H1 (cell line): Measurements from ENCODE around the gene LPP. TPM values are rescaled to one million over a fixed set of nuclear protein-coding genes. Genes with fewer than 3 reads are reported as not detected.

ENCODE experiments used
- CTCF ChIA-PET: fragments of 300-600 bp; sonication (Branson Sonifier 250); formaldehyde crosslinking; loops from one replicate; lab custom pipeline; 2021; ENCODE audit not compliant: partially characterized antibody; lab: Charles Lee
- POLR2A ChIA-PET: fragments of 300-600 bp; sonication (Branson Sonifier 250); formaldehyde crosslinking; loops from one replicate; lab custom pipeline; 2021; ENCODE audit warnings: inconsistent platforms; ENCODE audit not compliant: partially characterized antibody; lab: Charles Lee
- DNase-seq, 2 experiments: peaks; one replicate each; pipeline versions ENCODE4 v3.0.0 to v3.0.0-alpha.2; 2010 to 2022; ENCODE audit warnings: low spot score in 2 of 2, low read depth in 1 of 2, mixed read lengths in 1 of 2
- FAIRE-seq: peaks from 2 replicates; lab custom pipeline; 2011; peaks lifted over from hg19 to GRCh38; lab: Jason Lieb, UNC
- H2AFZ ChIP-seq: 2 replicates; pipeline ENCODE4 v1.8.1; 2012; ENCODE audit warnings: low read length, inconsistent platforms
- H2AK5ac ChIP-seq: 2 replicates; pipeline ENCODE4 v1.6.1; 2013; ENCODE audit warnings: low read depth, low read length
- H2BK120ac ChIP-seq: replicated peaks from 2 replicates; pipeline ENCODE3; 2013; ENCODE audit warnings: low read depth, low read length, inconsistent platforms
- H2BK12ac ChIP-seq: 2 replicates; pipeline ENCODE4 v1.6.1; 2013; ENCODE audit warnings: low read depth, low read length
- H2BK15ac ChIP-seq: 2 replicates; pipeline ENCODE4 v1.6.1; 2013; ENCODE audit warnings: low read length
- H2BK20ac ChIP-seq: 2 replicates; pipeline ENCODE4 v1.6.1; 2013; ENCODE audit warnings: low read length
- H2BK5ac ChIP-seq: 2 replicates; pipeline ENCODE4 v1.6.1; 2013; ENCODE audit warnings: low read depth, low read length
- H3K14ac ChIP-seq: 2 replicates; pipeline ENCODE4 v1.6.1; 2013; ENCODE audit warnings: inconsistent platforms; ENCODE audit not compliant: insufficient read length
- H3K18ac ChIP-seq: 2 replicates; pipeline ENCODE4 v1.6.1; 2013; ENCODE audit warnings: low read length; ENCODE audit errors: extremely low read depth
- H3K23ac ChIP-seq: 2 replicates; pipeline ENCODE4 v1.6.1; 2013; ENCODE audit warnings: inconsistent platforms; ENCODE audit not compliant: insufficient read length
- H3K23me2 ChIP-seq: 2 replicates; pipeline ENCODE4 v1.6.1; 2013; ENCODE audit warnings: low read depth, low read length
- H3K27ac ChIP-seq: 2 replicates; pipeline ENCODE4 v1.6.1; 2011; ENCODE audit warnings: low read depth, low read length, inconsistent platforms
- H3K27me3 ChIP-seq, 4 experiments: replicated peaks in 1 of 4; 1 replicate in 1 of 4; 2 replicates in 3 of 4; pipeline versions ENCODE4 v1.6.1 to v1.8.1; 2011 to 2013; ENCODE audit warnings: low read length in 3 of 4, mild to moderate bottlenecking in 3 of 4, inconsistent platforms in 2 of 4, mixed read lengths in 2 of 4, moderate library complexity in 1 of 4; ENCODE audit not compliant: control insufficient read depth in 3 of 4, insufficient read depth in 3 of 4; ENCODE audit errors: extremely low read depth in 1 of 4
- H3K36me3 ChIP-seq, 4 experiments: 2 replicates each; pipeline versions ENCODE4 v1.6.1 to v1.8.1; 2011 to 2013; ENCODE audit warnings: mild to moderate bottlenecking in 4 of 4, low read length in 3 of 4, moderate library complexity in 2 of 4, control low read depth in 1 of 4, inconsistent platforms in 1 of 4; ENCODE audit not compliant: insufficient read depth in 4 of 4, control insufficient read depth in 2 of 4
- H3K4ac ChIP-seq: replicated peaks from 2 replicates; pipeline ENCODE3; 2013; ENCODE audit warnings: low read length, low read depth, mixed read lengths, inconsistent platforms; ENCODE audit not compliant: insufficient read length
- H3K4me1 ChIP-seq, 4 experiments: replicated peaks in 1 of 4; 1 replicate in 1 of 4; 2 replicates in 3 of 4; pipeline versions ENCODE4 v1.6.1 to v1.8.1; 2011 to 2013; ENCODE audit warnings: low read length in 3 of 4, inconsistent platforms in 2 of 4, mixed read lengths in 1 of 4; ENCODE audit not compliant: insufficient read depth in 4 of 4, control insufficient read depth in 3 of 4
- H3K4me2 ChIP-seq, 2 experiments: 2 replicates each; pipeline versions ENCODE4 v1.6.1 to v1.8.1; 2011 to 2013; ENCODE audit warnings: low read depth in 2 of 2, low read length in 2 of 2, control low read depth in 1 of 2, inconsistent platforms in 1 of 2, mild to moderate bottlenecking in 1 of 2; ENCODE audit not compliant: insufficient read depth in 1 of 2
- H3K4me3 ChIP-seq, 4 experiments: fragments of 200-600, 300-600 bp in 1 of 4; sonication (generic), shearing (Covaris generic), sonication (Bioruptor Twin) in 1 of 4; 2 replicates each; pipeline versions ENCODE4 v1.5.1 to v1.8.1; 2011 to 2016; ENCODE audit warnings: low read length in 4 of 4, low read depth in 3 of 4, control low read depth in 2 of 4, inconsistent platforms in 2 of 4, mild to moderate bottlenecking in 2 of 4, mixed read lengths in 1 of 4, moderate library complexity in 1 of 4; ENCODE audit not compliant: insufficient read depth in 2 of 4; ENCODE audit errors: extremely low read depth in 1 of 4
- H3K56ac ChIP-seq: replicated peaks from 2 replicates; pipeline ENCODE3; 2013; ENCODE audit warnings: low read depth, mild to moderate bottlenecking, mixed read lengths, low read length, inconsistent platforms; ENCODE audit not compliant: insufficient read length
- H3K79me1 ChIP-seq: 2 replicates; pipeline ENCODE4 v1.6.1; 2013; ENCODE audit warnings: low read depth, low read length, control low read depth
- H3K79me2 ChIP-seq, 2 experiments: 2 replicates each; pipeline versions ENCODE4 v1.6.1 to v1.8.1; 2012 to 2013; ENCODE audit warnings: low read length in 2 of 2, mild to moderate bottlenecking in 2 of 2, inconsistent platforms in 1 of 2; ENCODE audit not compliant: insufficient read depth in 2 of 2, control insufficient read depth in 1 of 2
- H3K9ac ChIP-seq, 4 experiments: replicated peaks in 1 of 4; 1 replicate in 1 of 4; 2 replicates in 3 of 4; pipeline versions ENCODE4 v1.6.1 to v1.8.1; 2011 to 2013; ENCODE audit warnings: low read depth in 3 of 4, low read length in 3 of 4, control low read depth in 2 of 4, mild to moderate bottlenecking in 2 of 4, moderate library complexity in 2 of 4, inconsistent platforms in 1 of 4; ENCODE audit errors: extremely low read depth in 1 of 4
- H3K9me3 ChIP-seq, 2 experiments: 2 replicates each; pipeline versions ENCODE4 v1.6.1 to v1.8.1; 2012 to 2013; ENCODE audit warnings: mild to moderate bottlenecking in 2 of 2, moderate library complexity in 2 of 2, control low read depth in 1 of 2, inconsistent platforms in 1 of 2, low read depth in 1 of 2, low read length in 1 of 2, mixed read lengths in 1 of 2; ENCODE audit not compliant: insufficient read depth in 2 of 2
- H4K20me1 ChIP-seq, 2 experiments: replicated peaks in 1 of 2; 2 replicates each; pipeline versions ENCODE3 to v1.8.1; 2011 to 2013; ENCODE audit warnings: inconsistent platforms in 2 of 2, low read length in 2 of 2, mild to moderate bottlenecking in 1 of 2; ENCODE audit not compliant: insufficient read depth in 2 of 2, control insufficient read depth in 1 of 2
- H4K5ac ChIP-seq: 2 replicates; pipeline ENCODE4 v1.6.1; 2013; ENCODE audit warnings: low read length, low read depth, mixed read lengths, inconsistent platforms; ENCODE audit not compliant: insufficient read length
- H4K8ac ChIP-seq: 2 replicates; pipeline ENCODE4 v1.8.0; 2013; ENCODE audit warnings: mild to moderate bottlenecking, moderate library complexity, low read length, inconsistent platforms; ENCODE audit not compliant: insufficient read depth; ENCODE audit errors: extremely low read depth
- H4K91ac ChIP-seq: replicated peaks from 2 replicates; pipeline ENCODE3; 2013; ENCODE audit warnings: low read length, mixed read lengths, inconsistent platforms; ENCODE audit not compliant: insufficient read length
- ASH2L ChIP-seq: fragments of 200-600, 300-600 bp; sonication (generic); IDR thresholded peaks from one replicate; pipeline ENCODE4 v1.7.1; 2017; ENCODE audit warnings: low read length
- EZH2 ChIP-seq: fragments of 200-600 bp; sonication (generic); IDR thresholded peaks from 2 replicates; pipeline ENCODE4 v1.7.1; 2012; ENCODE audit warnings: low read depth, mild to moderate bottlenecking, moderate library complexity, low read length, inconsistent platforms; ENCODE audit not compliant: severe bottlenecking
- POLR2A ChIP-seq, 2 experiments: IDR thresholded peaks; 1 replicate in 1 of 2; 2 replicates in 1 of 2; pipeline ENCODE4 v1.6.1; 2011; ENCODE audit warnings: low read depth in 2 of 2, low read length in 2 of 2, mild to moderate bottlenecking in 2 of 2; ENCODE audit errors: control extremely low read depth in 1 of 2
- WGBS, 2 experiments: shearing (Covaris generic) in 1 of 2; methylation state at CpG; one replicate each; pipeline versions ENCODE4 v1.1.6 to v1.1.7; 2013 to 2015; ENCODE audit warnings: low lambda C conversion rate in 2 of 2, mixed read lengths in 2 of 2, inconsistent platforms in 1 of 2, low coverage in 1 of 2, missing lambda C conversion rate in 1 of 2; ENCODE audit not compliant: insufficient replicate concordance in 2 of 2, insufficient coverage in 1 of 2, insufficient read length in 1 of 2; ENCODE audit errors: extremely low coverage in 1 of 2, missing lambda C conversion rate in 1 of 2; 5-methylcytosine and 5-hydroxymethylcytosine counted together
- polyA plus RNA-seq, 7 experiments: library from polyadenylated mRNA; depleted of rRNA in 3 of 7; stranded (reverse) in 5 of 7; unstranded in 2 of 7; fragments of >200 nt in 5 of 7; fragments of 200-250 nt in 2 of 7; gene quantifications; 1 replicate in 5 of 7; 2 replicates in 1 of 7; 4 replicates in 1 of 7; pipeline versions ENCODE4 v1.2.1 to v1.2.3, GENCODE V29; 2011 to 2013; ENCODE audit warnings: missing spikeins in 2 of 7, mixed read lengths in 2 of 7
- total RNA-seq: library from RNA; stranded (reverse); fragmentation: NEBNext Ultra II Directional; extraction: Animal tissue kit (Norgen Biotek cat#: 25700); gene quantifications from 2 replicates; pipeline ENCODE4 v1.2.1, GENCODE V29; 2021

LPP gene
- total and polyA plus RNA-seq, 2 of the 8 experiments (the other 6 are each of a cell fraction or from before 2014, with no cell fraction given) = 10.0 to 53.3 TPM

- POLR2A ChIA-PET = no interaction called here
- H3K4me3 ChIP-seq = no peak overlapping the region
- no peak overlapping the region for H3K23ac ChIP-seq
- CTCF ChIA-PET = no interaction called here
- H3K23me2 ChIP-seq = no peaks in the 10 kb centered on the region
- H3K4me2 ChIP-seq = no peak overlapping the region
- 83% methylated on average over 3 of the region's 3 CpGs; no CpG with 5 or more reads in 1 of the 2 experiments for WGBS, 2 experiments
- no peaks in the 10 kb centered on the region for H3K36me3 ChIP-seq
- no peak overlapping the region for H2AK5ac ChIP-seq
- no peaks in the 10 kb centered on the region for H4K20me1 ChIP-seq
- H3K9me3 ChIP-seq = no peaks in the 10 kb centered on the region
- H3K56ac ChIP-seq = no peak overlapping the region
- H2BK120ac ChIP-seq = no peak overlapping the region
- no peaks in the 10 kb centered on the region for H3K4me1 ChIP-seq
- H2BK12ac ChIP-seq = no peak overlapping the region
- peaks cover 0 to 1% (median 0%) of the 10 kb centered on the region in 4 experiments; a peak in 1 of 7 replicates for H3K27me3 ChIP-seq
- H3K27ac ChIP-seq = no peak overlapping the region
- no peak overlapping the region for H3K14ac ChIP-seq
- H2BK15ac ChIP-seq = no peak overlapping the region
- no peaks in the 10 kb centered on the region for H3K79me1 ChIP-seq
- H3K4ac ChIP-seq = no peak overlapping the region
- H4K5ac ChIP-seq = no peak overlapping the region
- no peak overlapping the region for H4K8ac ChIP-seq
- no peak overlapping the region for H3K9ac ChIP-seq
- no peaks in the 10 kb centered on the region for H3K79me2 ChIP-seq
- no peak overlapping the region for H2BK20ac ChIP-seq
- no peak overlapping the region for H4K91ac ChIP-seq
- FAIRE-seq = no peak
- H3K18ac ChIP-seq = no peak overlapping the region
- H2AFZ ChIP-seq = no peak overlapping the region
- no peak overlapping the region for H2BK5ac ChIP-seq
- DNase-seq = no peak
- TF ChIP-seq EZH2 = no peak
- TF ChIP-seq POLR2A (IDR thresholded peaks at IDR 0.05; ENCODE audit: control extremely low read depth in 1 of 2, low read depth in 2 of 2, low read length in 2 of 2) = no peak
- TF ChIP-seq ASH2L = no peak
Measured at GRCh38 chr3:188722963-188723362, 569.0 kb downstream of the LPP start.
